ENCODE data around the gene WDFY4. TPM values are rescaled to one million over a fixed set of nuclear protein-coding genes. Genes with fewer than 3 reads are reported as not detected.
A peak's percentile ranks its signal among the peaks of the same experiment; 100 is the strongest.

WDFY4 gene
- total and polyA plus RNA-seq, 2 experiments from 2014 or later, result 0.14 TPM; not detected in 1

DNA sequence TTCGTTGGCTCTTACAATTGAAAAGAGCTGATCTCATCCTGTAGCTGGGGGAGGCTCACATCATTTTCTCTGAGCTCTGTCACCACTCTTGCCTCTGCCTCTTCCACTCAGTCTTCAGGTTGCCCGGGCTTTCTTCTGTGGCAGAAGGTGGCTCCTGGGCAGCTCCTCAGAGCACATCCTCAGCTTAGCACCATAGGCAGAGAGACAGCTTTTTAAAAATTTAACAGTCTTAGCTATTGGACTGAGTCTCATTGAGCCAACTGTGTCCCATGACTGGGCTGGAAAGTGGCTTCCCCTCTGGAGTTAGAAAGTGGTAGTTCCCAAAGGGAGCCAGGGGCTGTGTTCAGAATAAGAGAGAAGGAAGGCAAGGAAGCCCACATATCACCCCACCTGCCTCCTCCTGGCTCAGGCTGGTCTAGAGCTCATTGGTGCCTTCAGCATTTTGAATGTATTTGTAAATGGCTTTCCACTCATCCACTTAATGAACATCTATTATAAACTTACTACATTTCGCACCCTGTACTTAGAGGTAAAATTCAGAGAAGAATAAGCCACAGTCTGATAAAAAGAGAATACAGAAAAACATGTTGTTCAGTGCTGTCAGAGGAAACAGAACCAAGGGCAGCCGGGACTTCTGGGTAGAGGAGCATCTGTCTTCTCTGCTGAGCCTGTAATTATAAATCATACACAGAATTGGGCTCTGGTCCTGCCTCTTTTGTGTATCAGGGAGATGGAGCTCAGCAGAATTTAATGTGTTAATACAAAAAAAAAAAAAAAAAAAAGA is 119.3 kb downstream of the WDFY4 start:
- TF ChIP-seq STAT1 (IDR thresholded peaks at IDR 0.05; ENCODE audit: unreplicated experiment), result no peak
- Histone ChIP-seq H3K27me3 (ENCODE audit: insufficient read depth) (no peaks in the 10 kb centered on the region), H3K4me3 (no peak overlapping the region), H3F3A (replicated peaks; ENCODE audit: low read depth) (no peaks in the 10 kb centered on the region), H3K4me2 (no peak overlapping the region), H4K20me1 (replicated peaks; ENCODE audit: insufficient read depth) (no peaks in the 10 kb centered on the region), H3K4me1 (ENCODE audit: insufficient read depth) (no peaks in the 10 kb centered on the region; the same call in 1 of the 2 replicates), H3K79me2 (replicated peaks; ENCODE audit: insufficient read depth) (no peaks in the 10 kb centered on the region), H2AFZ (peak overlapping the region; percentile 59; the same call in 1 of the 2 replicates), H3K36me3 (ENCODE audit: insufficient read depth) (no peaks in the 10 kb centered on the region), H3K9me2 (ENCODE audit: insufficient read depth) (no peaks in the 10 kb centered on the region), H3K27ac (ENCODE audit: low read depth) (no peak overlapping the region)
- Mint-ChIP-seq H3K9me3 (peaks cover 2% of the 10 kb centered on the region; the same call in 2 of the 3 replicates), H3K27ac (no peak overlapping the region), H3K36me3 (ENCODE audit: low read depth) (no peaks in the 10 kb centered on the region), H3K4me3 (no peak overlapping the region), H3K27me3 (ENCODE audit: insufficient read depth, low read depth, poor library complexity) (peaks cover 9% of the 10 kb centered on the region), H3K4me1 (peaks cover 19% of the 10 kb centered on the region)
- peak; percentile 57 for ATAC-seq
- peak; percentile 16 for DNase-seq (ENCODE audit: low spot score)

DNA sequence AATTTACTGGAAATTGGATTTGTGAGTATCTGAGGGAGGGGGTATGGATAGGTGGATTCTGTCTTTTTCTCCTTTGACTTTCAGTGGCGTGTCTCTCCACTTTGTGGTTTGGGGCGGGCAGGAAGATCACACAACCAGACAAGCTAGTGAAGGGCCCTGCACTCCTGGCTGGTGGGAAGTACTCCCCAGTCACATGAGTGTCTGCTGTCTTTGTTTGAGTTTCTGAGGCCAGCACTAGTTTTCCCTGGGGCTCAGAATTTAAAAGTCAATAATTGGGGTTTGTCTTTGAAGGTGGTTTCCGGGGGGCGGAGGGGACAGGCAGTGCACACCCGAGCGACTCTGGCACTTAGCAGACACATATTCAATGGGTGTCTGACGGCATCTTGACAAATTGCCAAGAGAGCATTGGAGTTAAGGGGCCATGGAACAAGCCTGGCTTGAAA is 120.1 kb downstream of the WDFY4 start:
- H3K27me3 Mint-ChIP-seq (ENCODE audit: insufficient read depth, low read depth, poor library complexity), result peaks cover 9% of the 10 kb centered on the region
- H3K9me3 Mint-ChIP-seq, result peaks cover 2% of the 10 kb centered on the region; the same call in 2 of the 3 replicates
- H4K20me1 ChIP-seq (replicated peaks; ENCODE audit: insufficient read depth), result no peaks in the 10 kb centered on the region
- no peaks in the 10 kb centered on the region; the same call in 1 of the 2 replicates for H3K4me1 ChIP-seq (ENCODE audit: insufficient read depth)
- no peak overlapping the region for H3K4me2 ChIP-seq
- H3K4me1 Mint-ChIP-seq, result peaks cover 19% of the 10 kb centered on the region
- no peak for TF ChIP-seq STAT1 (IDR thresholded peaks at IDR 0.05; ENCODE audit: unreplicated experiment)
- TF ChIP-seq REST (IDR thresholded peaks at IDR 0.05; ENCODE audit: unreplicated experiment), result no peak
- TF ChIP-seq EZH2phosphoT487 (IDR thresholded peaks at IDR 0.05; ENCODE audit: unreplicated experiment), result no peak
- TF ChIP-seq, protein P1, sequence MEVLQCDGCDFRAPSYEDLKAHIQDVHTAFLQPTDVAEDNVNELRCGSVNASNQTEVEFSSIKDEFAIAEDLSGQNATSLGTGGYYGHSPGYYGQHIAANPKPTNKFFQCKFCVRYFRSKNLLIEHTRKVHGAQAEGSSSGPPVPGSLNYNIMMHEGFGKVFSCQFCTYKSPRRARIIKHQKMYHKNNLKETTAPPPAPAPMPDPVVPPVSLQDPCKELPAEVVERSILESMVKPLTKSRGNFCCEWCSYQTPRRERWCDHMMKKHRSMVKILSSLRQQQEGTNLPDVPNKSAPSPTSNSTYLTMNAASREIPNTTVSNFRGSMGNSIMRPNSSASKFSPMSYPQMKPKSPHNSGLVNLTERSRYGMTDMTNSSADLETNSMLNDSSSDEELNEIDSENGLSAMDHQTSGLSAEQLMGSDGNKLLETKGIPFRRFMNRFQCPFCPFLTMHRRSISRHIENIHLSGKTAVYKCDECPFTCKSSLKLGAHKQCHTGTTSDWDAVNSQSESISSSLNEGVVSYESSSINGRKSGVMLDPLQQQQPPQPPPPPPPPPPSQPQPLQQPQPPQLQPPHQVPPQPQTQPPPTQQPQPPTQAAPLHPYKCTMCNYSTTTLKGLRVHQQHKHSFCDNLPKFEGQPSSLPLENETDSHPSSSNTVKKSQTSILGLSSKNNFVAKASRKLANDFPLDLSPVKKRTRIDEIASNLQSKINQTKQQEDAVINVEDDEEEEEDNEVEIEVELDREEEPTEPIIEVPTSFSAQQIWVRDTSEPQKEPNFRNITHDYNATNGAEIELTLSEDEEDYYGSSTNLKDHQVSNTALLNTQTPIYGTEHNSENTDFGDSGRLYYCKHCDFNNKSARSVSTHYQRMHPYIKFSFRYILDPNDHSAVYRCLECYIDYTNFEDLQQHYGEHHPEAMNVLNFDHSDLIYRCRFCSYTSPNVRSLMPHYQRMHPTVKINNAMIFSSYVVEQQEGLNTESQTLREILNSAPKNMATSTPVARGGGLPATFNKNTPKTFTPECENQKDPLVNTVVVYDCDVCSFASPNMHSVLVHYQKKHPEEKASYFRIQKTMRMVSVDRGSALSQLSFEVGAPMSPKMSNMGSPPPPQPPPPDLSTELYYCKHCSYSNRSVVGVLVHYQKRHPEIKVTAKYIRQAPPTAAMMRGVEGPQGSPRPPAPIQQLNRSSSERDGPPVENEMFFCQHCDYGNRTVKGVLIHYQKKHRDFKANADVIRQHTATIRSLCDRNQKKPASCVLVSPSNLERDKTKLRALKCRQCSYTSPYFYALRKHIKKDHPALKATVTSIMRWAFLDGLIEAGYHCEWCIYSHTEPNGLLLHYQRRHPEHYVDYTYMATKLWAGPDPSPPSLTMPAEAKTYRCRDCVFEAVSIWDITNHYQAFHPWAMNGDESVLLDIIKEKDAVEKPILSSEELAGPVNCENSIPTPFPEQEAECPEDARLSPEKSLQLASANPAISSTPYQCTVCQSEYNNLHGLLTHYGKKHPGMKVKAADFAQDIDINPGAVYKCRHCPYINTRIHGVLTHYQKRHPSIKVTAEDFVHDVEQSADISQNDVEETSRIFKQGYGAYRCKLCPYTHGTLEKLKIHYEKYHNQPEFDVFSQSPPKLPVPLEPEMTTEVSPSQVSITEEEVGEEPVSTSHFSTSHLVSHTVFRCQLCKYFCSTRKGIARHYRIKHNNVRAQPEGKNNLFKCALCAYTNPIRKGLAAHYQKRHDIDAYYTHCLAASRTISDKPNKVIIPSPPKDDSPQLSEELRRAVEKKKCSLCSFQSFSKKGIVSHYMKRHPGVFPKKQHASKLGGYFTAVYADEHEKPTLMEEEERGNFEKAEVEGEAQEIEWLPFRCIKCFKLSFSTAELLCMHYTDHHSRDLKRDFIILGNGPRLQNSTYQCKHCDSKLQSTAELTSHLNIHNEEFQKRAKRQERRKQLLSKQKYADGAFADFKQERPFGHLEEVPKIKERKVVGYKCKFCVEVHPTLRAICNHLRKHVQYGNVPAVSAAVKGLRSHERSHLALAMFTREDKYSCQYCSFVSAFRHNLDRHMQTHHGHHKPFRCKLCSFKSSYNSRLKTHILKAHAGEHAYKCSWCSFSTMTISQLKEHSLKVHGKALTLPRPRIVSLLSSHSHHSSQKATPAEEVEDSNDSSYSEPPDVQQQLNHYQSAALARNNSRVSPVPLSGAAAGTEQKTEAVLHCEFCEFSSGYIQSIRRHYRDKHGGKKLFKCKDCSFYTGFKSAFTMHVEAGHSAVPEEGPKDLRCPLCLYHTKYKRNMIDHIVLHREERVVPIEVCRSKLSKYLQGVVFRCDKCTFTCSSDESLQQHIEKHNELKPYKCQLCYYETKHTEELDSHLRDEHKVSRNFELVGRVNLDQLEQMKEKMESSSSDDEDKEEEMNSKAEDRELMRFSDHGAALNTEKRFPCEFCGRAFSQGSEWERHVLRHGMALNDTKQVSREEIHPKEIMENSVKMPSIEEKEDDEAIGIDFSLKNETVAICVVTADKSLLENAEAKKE (CRISPR knock-in tag; IDR thresholded peaks at IDR 0.05), result no peak
- no peak for TF ChIP-seq JUNB (IDR thresholded peaks at IDR 0.05; ENCODE audit: unreplicated experiment)
- no peak for TF ChIP-seq POLR2AphosphoS5 (IDR thresholded peaks at IDR 0.05; ENCODE audit: low read depth)
- TF ChIP-seq ZNF114 (CRISPR knock-in tag; IDR thresholded peaks at IDR 0.05), result no peak
- no peak for TF ChIP-seq CTCF (conservative IDR thresholded peaks at IDR 0.05; ENCODE audit: low read depth in 2 of 2)
- no peak for TF ChIP-seq ZNF331 (CRISPR knock-in tag; IDR thresholded peaks at IDR 0.05; ENCODE audit: low read depth)
- no peaks in the 10 kb centered on the region for H3K79me2 ChIP-seq (replicated peaks; ENCODE audit: insufficient read depth)
- no peaks in the 10 kb centered on the region for H3K36me3 Mint-ChIP-seq (ENCODE audit: low read depth)
- no peak overlapping the region for H3K27ac ChIP-seq (ENCODE audit: low read depth)
- no peak overlapping the region for H3K4me3 Mint-ChIP-seq
- H3K27ac Mint-ChIP-seq, result no peak overlapping the region
- no peak overlapping the region for H2AFZ ChIP-seq
- no peaks in the 10 kb centered on the region for H3K36me3 ChIP-seq (ENCODE audit: insufficient read depth)
- peaks cover 8% of the 10 kb centered on the region; the same call in 1 of the 2 replicates for H3K9me2 ChIP-seq (ENCODE audit: insufficient read depth)
- no peak overlapping the region for H3K4me3 ChIP-seq
- no peaks in the 10 kb centered on the region for H3F3A ChIP-seq (replicated peaks; ENCODE audit: low read depth)
- ATAC-seq, result no peak
- no peak for DNase-seq (ENCODE audit: low spot score)
- no peaks in the 10 kb centered on the region for H3K27me3 ChIP-seq (ENCODE audit: insufficient read depth)
